Fibroblast of lung (primary cell): ENCODE data around the gene STAT3.

Experiments
- CTCF ChIP-seq, 2 donors: IDR thresholded peaks in 1 of 2; conservative IDR thresholded peaks in 1 of 2; 1 replicate in 1 of 2; 2 replicates in 1 of 2; pipeline ENCODE4 v1.5.1; 2011 to 2012; ENCODE audit warnings: low read length in 2 of 2, control low read depth in 1 of 2, inconsistent platforms in 1 of 2, low read depth in 1 of 2, mild to moderate bottlenecking in 1 of 2
- EZH2 ChIP-seq: IDR thresholded peaks from 2 replicates; pipeline ENCODE4 v1.5.1; 2012; ENCODE audit warnings: low read length, control low read depth, mild to moderate bottlenecking; ENCODE audit errors: missing control alignments

- TF ChIP-seq EZH2 (no peak), CTCF (conservative IDR thresholded peaks at IDR 0.05 in 1 of 2, IDR thresholded peaks at IDR 0.05 in 1 of 2; ENCODE audit: low read depth in 1 of 2, low read length in 2 of 2) (no peak)
Measured at GRCh38 chr17:42316755-42317154, 71.5 kb downstream of the STAT3 start.
